GM21367 (cell line): ENCODE results near the gene OTOS.

ENCODE experiments used
- ATAC-seq: cut with Tn5 transposase; IDR thresholded peaks from one replicate; pipeline ENCODE4 v1.9.1; 2021; ENCODE audit not compliant: unreplicated experiment

Gene OTOS

DNA sequence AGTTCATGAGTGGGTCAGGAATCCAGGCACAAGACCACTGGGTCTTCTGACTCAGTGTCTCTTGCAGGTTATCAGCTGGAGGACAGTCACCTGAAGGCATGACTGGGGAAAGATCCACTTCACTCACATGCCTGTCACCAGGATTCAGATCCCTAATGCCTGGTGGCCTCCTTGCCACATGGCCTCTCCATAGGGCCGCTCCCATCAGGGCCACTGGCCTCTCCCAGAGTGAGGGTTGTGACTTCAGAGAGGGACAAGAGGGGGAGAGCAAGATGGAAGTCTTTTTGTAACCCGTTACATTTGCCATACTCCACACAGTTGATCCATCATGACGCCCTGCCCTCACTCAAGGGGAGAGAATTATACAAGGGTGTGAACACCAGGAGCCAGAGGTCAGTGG is 13.0 kb upstream of the OTOS start:
- ATAC-seq, result no peak

DNA sequence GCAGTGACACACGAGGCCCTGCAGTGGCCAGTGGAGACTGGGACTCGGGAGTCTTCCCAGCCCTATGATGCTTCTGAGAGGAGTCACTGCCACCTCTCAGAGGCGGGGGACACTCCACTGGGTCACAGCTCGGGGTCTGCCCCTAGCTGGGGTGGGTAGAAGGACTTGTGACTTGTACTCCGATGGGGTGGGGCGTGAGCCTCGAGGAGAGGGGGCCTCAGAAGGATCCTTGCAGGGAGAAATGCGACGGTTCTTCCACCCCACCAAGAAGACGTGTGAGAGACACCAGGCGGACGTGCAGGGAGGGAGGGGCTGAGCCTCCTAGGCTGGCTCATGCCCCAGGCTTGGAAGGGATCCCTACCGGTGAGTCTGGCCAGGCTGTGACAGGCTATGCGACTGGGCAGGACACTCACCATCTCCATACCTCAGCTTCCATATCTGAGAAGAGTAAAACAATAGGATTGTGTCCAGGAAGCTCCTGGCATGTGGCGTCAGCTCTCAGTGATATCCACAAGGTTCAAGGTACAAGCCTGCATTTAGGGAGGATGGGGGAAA is 11.1 kb upstream of the OTOS start:
- no peak for ATAC-seq

DNA sequence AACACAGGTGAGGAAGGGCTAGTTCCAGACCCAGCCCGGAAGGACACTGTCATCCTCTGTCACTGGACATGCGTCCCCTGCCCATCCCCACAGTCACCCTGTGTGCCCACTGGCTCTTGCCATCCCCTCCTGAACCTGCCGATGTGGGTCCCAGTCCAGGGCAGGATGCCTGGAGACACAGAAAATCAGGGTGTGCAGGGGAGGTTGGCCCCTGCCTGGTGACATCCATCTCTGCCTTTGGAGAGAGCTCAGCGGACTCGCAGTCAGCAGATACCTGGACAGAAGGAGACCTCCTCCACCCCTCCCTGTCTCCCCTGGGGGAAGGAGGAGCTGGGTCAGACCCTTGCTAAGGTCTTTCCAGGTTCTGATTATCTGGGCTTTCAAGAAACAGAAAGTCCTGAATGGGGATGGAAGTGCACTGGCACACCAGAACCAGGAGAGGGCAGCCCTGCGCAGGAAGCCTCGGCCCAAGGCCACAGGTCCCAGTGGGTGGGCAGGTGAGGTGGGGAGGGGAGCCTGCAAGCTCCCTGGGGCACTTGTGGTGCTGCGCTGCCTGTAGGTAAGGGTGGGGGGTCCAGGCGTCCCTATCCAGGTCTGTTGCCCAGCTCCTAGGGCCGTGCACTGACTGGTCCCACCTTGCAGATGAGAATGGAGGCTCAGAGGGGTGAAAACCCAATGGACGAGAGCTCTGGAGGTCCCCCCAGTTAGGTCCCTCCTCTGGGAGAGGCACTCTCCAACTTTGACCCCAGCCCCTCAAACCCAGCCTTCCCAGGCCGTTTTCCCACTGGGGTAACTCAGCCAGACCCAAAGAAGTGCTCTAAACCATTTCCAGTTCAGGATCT is 9.7 kb upstream of the OTOS start:
- ATAC-seq, result no peak

DNA sequence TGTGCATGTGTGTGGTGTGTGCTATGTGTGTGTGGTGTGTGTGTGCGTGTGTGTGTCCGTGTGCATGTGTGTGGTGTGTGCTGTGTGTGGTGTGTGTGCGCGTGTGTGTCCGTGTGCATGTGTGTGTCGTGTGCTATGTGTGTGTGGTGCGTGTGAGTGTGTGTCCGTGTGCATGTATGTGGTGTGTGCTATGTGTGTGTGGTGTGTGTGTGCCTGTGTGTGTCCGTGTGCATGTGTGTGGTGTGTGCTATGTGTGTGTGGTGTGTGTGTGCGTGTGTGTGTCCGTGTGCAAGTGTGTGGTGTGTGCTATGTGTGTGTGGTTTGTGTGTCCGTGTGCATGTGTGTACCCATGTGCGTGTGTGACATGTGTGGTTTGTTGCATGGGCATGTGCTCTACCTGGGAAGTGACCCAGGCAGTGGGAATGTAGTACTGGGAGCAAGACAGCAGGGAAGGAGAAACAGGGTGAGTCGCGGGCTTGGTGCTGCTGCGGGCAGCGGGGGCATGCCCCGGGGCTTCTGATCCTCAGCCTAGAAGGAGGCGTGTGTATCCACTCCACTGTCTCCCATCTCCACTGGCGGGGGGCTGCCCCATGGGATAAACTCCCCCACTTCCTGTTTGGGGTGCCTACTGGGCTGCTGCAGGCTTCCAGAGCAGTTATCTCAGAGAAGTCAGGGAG is 7.6 kb upstream of the OTOS start:
- ATAC-seq, result no peak

DNA sequence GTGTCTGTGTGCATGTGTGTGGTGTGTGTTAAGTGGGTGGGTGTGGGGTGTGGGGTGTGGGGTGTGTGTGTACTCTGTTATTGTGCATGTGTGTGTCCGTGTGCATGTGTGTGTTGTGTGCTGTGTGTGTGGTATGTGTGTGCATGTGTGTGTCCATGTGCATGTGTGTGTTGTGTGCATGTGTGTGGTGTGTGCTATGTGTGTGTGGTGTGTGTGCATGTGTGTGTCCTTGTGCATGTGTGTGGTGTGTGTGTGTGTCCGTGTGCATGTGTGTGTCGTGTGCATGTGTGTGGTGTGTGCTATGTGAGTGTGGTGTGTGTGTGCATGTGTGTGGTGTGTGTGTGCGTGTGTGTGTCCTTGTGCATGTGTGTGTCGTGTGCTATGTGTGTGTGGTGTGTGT is 6.9 kb upstream of the OTOS start:
- ATAC-seq, result no peak

DNA sequence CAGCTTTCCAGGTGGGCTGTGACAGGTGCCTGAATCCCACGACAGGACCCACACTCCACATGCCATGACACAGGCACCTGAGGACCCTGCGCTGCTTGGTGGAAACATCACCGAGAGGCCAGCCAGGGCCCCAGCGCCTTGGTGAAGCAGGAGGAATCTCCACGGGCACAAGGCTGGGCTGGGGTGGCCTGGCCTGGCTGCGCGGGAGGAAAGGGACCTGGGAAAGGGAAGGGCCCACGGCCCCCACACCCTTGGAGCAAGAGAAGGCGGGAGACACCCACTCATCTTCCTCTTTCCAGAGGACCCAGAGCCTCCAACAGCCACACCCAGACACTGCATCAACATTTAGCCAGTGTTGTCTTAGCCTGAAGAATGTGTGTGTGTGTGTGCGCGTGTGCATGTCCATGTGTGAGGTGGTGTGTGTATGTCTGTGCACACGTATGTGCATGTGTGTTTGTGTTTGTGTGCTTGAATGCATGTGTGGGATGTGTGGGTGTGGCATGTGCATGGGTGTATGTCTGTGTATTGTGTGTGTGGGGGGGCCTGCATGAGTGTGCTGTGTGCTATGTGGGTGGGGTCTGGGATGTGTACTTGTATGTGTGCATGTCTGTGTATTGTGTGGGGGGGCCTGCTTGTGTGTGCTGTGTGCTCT is 6.3 kb upstream of the OTOS start:
- ATAC-seq, result no peak

DNA sequence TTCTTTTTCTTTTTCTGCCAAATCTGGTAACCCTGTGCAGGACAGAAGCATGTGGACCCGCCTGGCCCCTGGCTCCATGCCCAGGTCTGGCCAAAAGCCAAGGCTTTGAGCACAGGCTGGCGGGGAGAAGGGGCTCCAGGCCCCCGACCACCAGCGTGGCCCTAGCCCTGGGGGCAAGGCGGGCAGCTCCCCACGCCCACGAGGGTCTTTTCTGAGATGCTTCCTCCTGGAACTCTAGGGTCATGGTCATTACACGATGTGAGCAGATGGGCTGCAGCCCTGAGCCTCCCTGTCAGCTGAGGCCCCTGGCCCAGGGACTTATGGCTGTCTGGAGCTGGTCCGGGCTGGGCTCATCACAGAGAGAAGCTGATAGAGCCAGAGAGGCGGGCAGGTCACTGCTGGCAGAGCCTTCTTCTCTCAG is 5.7 kb upstream of the OTOS start:
- no peak for ATAC-seq

DNA sequence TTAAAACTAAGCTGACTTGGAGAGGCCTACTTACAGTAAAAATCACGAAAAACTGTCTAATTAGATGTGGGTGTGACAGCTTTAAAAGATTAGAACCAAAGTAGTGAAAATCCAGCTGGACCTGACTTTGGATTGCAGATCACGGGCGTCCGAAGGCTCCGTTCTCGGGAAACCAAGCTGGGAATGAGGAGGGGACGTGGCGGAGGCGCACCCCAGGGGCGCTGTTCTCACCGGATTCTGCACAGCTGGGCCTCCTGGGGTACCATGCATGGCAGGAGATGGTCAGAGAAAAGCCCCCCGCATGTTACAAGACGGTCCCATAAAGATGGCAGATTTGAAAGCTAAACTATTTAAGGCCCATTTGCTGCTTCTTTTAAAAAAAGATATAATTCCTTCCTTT is 5.0 kb upstream of the OTOS start:
- no peak for ATAC-seq

DNA sequence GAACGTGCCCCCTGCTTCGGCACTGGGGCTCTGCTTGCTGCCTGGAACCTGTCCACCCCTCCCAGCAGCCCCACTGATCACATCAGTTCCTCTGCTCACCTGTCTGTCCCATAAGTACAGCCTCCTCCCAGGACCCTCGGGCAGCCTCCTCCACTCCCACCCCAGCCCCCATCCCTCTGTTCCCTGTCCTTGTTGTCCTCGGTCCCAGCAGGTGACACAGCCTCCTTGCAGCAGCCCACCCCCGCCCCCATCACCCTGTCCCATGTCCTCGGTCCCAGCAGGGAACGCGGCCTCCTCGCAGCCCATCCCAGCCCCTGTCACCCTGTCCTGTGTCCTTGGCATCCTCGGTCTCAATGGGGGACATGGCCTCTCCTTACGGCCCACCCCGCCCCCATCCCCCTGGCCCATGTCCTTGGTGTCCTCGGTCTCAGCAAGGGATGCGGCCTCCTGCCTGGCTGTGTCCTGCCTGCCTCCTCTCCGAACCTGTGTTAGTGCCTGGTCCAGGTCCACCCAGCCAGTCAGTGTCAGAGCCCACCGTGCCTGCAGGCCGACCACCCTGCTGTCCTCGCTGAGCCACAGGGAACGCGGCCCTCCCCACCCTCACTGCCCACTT is 4.3 kb upstream of the OTOS start:
- no peak for ATAC-seq

DNA sequence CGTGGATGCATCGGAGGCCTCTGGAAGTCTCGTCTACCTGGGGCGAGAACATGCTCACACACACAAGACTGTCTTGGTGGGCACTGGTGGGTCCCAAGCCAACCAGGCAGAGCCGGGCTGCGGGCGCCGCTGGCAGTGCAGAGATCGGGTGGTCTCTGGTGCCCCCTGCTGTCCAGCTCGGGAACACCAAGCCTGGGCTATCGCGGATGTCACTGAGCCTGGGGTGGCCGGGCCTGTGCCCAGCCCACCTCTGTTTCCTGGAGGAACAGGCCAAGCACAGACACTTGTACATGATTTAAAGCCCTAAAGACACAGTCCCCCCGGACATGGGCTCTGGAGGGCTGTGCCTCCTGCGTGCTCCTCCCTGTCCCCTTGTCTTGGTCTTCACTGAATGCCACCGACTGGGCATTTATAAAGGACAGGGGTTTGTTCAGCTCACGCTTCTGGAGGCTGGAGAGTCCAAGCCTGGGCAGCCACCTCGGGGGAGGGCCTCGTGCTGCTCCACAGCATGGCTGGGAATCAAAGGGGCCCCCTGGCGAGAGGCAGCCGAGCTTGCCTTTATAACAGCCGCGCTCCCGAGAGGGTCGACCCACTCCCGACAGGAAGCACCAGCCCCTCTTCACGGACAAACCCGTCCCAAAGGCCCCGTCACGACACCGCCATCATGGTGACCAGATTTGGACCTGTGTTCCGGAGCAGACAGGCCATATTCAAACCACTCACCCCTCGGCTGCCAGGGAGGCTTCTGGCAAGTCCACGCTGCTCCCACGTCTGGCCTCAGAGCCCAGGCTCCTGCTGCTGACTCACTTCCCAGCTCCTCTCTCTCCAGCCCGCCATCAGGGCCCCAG is 3.6 kb upstream of the OTOS start:
- ATAC-seq, result no peak

DNA sequence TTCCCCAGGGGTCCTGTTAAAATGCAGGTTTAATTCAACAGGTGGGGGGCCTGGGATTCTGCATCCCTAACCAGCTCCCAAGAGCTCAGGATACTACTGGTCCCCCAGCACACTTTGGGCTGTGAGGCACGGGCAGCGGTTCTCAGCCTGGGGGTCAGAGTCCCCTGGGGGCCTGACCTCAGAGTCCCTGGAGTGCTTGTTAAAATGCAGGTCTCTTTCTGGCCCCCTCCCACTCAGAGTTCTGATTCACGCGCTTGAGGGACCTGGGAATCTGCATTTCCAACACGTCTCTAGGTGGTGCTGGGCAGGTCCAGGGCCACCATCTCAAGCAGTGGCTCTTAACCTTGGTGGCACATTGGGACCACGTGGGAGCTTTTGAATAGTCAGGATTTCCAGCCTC is 2.8 kb upstream of the OTOS start:
- ATAC-seq, result no peak

DNA sequence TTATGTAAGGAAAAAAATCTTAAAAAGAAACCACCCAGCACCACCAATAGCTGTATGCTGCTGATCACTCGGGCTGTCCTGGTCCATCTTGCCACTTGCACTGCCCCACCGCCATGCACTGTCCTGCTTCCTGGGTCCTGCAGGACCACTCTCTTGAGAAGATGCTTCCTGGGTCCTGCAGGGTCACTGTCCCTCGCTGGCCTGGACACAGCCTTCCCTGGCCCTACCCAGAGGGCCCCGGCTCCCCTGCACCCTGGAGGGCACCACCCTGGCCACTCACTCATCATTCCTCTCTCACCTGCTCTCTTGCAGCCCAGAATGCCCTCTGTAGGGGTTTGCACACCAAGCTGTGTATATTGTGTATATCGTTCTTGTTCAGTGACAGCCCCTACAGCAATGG is 2.4 kb upstream of the OTOS start:
- no peak for ATAC-seq

DNA sequence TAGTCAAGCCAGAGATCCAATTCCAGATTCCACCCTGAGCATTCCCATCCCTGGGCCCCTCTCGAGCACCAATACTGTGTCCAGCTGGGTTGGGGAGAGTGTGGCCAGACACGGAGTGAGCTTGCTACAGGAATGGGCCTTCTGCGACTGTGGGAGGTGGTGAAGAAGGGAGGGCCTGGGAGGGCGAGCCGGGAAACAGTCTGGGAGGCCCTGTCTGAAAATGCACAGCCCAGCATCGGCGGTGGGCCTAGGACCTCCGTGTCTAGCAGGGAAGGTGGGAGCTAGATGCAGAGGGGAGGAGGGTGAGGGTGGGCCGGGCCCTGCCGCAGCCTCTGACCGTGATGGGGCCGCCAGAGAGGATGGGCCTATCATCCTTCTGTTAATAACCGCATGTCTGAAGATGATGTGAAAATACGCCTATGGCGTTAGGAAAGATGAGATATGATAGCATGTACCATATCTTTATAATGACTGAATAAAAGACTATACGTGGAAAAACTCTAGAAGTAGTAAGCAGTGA is 1.9 kb upstream of the OTOS start:
- ATAC-seq, result no peak

DNA sequence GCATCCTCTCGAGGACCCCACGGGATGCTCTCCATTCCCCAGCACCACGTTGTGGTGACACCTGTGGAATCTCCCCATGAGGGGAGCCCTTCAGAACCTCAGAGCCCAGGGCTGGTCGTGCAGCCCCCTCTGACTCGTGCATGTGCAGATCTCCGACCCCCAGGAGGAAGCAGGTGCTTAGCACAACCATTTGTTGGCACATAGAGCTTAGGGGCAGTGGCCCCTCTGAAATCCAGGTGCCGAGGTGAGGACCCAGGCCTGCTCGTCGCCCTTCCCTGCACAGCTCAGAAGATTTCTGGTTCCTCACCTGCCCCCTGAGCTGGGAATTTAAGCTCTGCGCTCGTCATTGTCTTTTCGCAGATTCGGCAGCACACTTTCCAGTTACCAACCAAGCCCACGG is 1.3 kb upstream of the OTOS start:
- ATAC-seq, result no peak

DNA sequence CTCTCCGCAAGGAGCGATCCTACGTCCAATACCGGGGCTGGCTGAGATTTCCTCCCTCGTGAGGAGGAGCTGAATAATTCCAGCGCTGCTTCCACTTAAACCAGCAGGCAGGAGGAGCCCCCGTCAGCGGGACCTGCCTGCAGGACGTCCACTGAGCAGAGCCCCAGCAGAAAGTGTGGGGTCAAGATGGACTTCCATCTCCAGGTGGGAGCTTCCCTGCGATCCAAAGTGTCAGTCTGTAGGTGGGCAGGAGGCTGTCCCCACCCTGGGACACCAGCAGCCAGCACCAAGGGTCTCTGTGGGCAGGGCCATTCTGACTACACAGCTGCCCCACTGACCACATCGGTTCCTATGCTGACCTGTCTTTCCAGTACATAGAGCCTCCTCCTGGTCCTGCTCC is 462 bp upstream of the OTOS start:
- ATAC-seq, result no peak

DNA sequence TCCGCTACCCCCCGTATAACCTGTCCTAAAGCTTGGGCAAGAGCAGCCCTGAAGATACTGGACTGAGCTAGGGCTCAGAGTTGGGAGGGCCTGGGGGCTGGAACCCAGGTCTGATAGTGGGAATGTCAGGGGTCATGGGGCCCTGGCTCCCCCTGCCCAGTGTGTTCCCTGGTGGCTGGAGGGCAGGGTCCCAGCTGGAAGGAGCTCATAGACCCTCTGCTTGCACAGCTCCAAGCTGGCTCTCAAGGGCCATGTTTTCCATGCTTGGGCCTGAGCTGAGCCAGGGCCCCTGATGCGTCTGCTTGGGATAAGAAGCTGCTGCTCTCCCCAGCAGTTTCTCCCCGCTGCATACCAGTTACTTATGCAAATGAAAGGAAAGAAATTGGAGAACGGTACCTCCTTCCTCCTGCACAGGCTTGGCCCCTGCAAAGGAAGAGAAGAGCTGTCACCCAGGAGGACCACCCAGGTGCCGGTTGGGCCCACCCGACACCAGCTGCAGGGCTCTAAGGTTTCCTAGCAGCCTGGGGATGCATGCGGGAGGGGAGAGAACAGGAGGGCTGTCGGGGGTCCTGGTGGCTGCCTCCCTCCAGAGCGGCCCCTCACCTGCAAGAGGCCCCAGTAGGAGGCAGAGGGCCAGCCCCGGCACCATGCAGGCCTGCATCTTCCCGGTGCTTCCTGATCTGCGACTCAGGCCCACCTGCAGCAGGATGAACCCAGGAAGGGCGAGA is 628 bp downstream of the OTOS start:
- no peak for ATAC-seq

DNA sequence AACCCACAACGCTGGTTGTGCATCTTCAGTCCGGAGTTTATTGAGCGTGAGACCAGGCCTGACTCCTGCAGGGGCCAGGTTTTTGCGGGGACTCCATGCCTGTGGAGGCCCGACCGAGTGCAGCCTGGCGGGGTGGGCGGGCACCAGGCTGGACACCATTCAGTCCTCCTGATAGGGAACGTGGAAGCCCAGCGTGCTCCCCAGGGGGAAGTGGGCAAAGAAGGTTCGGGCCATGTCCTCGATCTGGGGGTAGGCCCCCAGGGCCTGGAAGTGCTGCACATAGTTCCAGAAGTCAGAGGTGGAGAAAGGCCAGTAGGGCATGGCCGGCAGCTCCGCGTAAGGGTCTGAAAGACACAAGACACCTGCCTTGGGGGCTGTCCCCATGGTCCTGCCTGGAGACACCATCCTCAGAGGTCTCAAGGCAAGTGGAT is 1.4 kb downstream of the OTOS start:
- no peak for ATAC-seq

DNA sequence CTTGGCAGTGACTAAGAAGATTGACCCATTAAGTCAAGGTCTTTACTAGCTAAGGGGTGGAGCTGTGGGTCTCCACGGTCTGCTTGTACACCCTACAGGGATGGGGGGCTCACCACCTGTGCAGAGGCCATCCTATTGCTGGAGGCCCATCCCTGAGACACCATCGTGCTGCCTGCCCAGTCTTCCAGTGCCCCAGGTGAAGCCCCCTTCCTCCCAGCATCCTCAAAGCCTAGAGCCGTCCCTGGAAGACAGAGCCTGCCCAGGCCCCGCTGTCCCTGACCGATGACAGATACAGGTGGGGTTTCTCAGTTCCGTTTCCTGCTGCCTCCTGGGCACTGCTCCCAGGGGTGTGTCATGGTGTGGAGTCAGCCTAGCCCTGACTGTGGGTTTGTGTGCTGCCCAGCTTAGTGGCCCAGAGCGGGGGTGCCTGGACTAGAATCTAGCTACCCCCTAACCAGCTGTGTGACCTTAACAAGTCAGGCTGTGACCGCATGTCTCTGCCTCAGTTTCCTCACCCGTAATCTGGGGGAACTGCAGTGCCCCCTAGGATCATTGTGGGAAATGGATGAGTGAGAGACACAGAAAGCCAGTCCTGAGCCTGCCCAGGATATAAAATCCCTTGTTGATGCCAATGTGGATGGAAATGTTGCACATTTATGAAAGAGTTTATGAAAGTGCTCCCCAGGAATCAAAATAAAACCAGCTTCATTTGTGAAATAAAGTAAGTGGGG is 2.0 kb downstream of the OTOS start:
- no peak for ATAC-seq
